Neuronal stem cell (in vitro differentiated cells): Measurements from ENCODE around the gene MAB21L3.

Experiments
- DNase-seq: peaks from one replicate; pipeline ENCODE4 v3.0.0-alpha.2; 2013; ENCODE audit warnings: low spot score
- H2AFZ ChIP-seq: one replicate; pipeline ENCODE4 v1.6.1; 2013; ENCODE audit warnings: mild to moderate bottlenecking, low read length, inconsistent platforms
- H2AK5ac ChIP-seq: 2 replicates; pipeline ENCODE4 v1.6.1; 2013; ENCODE audit warnings: low read depth, mild to moderate bottlenecking, inconsistent platforms, low read length, moderate library complexity, mixed read lengths
- H2BK120ac ChIP-seq: 2 replicates; pipeline ENCODE4 v1.6.1; 2013; ENCODE audit warnings: low read depth, mild to moderate bottlenecking, inconsistent platforms, low read length, moderate library complexity, mixed read lengths
- H2BK12ac ChIP-seq: one replicate; pipeline ENCODE4 v1.6.1; 2013; ENCODE audit warnings: low read length, inconsistent platforms
- H2BK15ac ChIP-seq: 2 replicates; pipeline ENCODE4 v1.6.1; 2013; ENCODE audit warnings: mild to moderate bottlenecking, low read length, inconsistent platforms, mixed read lengths
- H2BK5ac ChIP-seq: one replicate; pipeline ENCODE4 v1.6.1; 2013; ENCODE audit warnings: inconsistent platforms, mild to moderate bottlenecking, low read length, moderate library complexity
- H3K14ac ChIP-seq: one replicate; pipeline ENCODE4 v1.6.1; 2013; ENCODE audit warnings: low read length, inconsistent platforms
- H3K18ac ChIP-seq: 2 replicates; pipeline ENCODE4 v1.6.1; 2013; ENCODE audit warnings: low read length, inconsistent platforms
- H3K23ac ChIP-seq: 2 replicates; pipeline ENCODE4 v1.6.1; 2013; ENCODE audit warnings: low read depth, mild to moderate bottlenecking, mixed read lengths, low read length, inconsistent platforms; ENCODE audit not compliant: poor library complexity
- H3K27ac ChIP-seq: replicated peaks from 3 replicates; pipeline ENCODE4 v1.5.1; 2013; ENCODE audit warnings: low read length, inconsistent platforms
- H3K27me3 ChIP-seq, 3 experiments: 2 replicates each; pipeline ENCODE4 v1.6.1; 2013; ENCODE audit warnings: low read length in 3 of 3, mild to moderate bottlenecking in 2 of 3, inconsistent platforms in 1 of 3, low read depth in 1 of 3, mixed read lengths in 1 of 3, moderate library complexity in 1 of 3; ENCODE audit not compliant: control insufficient read depth in 3 of 3, insufficient read depth in 3 of 3
- H3K36me3 ChIP-seq, 2 donors: replicated peaks in 1 of 2; 2 replicates each; pipeline ENCODE4 v1.6.1; 2013; ENCODE audit warnings: low read length in 2 of 2; ENCODE audit not compliant: control insufficient read depth in 2 of 2, insufficient read depth in 2 of 2
- H3K4ac ChIP-seq: 2 replicates; pipeline ENCODE4 v1.6.1; 2013; ENCODE audit warnings: inconsistent platforms, mild to moderate bottlenecking, low read length, moderate library complexity
- H3K4me1 ChIP-seq, 2 donors: 1 replicate in 1 of 2; 2 replicates in 1 of 2; pipeline ENCODE4 v1.6.1; 2013; ENCODE audit warnings: low read length in 2 of 2, low read depth in 1 of 2; ENCODE audit not compliant: control insufficient read depth in 2 of 2, insufficient read depth in 1 of 2
- H3K4me2 ChIP-seq: one replicate; pipeline ENCODE4 v1.6.1; 2013; ENCODE audit warnings: mild to moderate bottlenecking, low read length, inconsistent platforms; ENCODE audit not compliant: insufficient read depth, poor library complexity, severe bottlenecking
- H3K4me3 ChIP-seq, 2 donors: 2 replicates each; pipeline ENCODE4 v1.5.1; 2013; ENCODE audit warnings: low read length in 2 of 2, mild to moderate bottlenecking in 2 of 2, inconsistent platforms in 1 of 2, moderate library complexity in 1 of 2
- H3K79me1 ChIP-seq: one replicate; pipeline ENCODE4 v1.6.1; 2013; ENCODE audit warnings: low read depth, mild to moderate bottlenecking, inconsistent platforms, low read length, moderate library complexity
- H3K9ac ChIP-seq: one replicate; pipeline ENCODE4 v1.6.1; 2013; ENCODE audit warnings: mild to moderate bottlenecking, low read depth, low read length, inconsistent platforms; ENCODE audit not compliant: poor library complexity
- H3K9me3 ChIP-seq, 2 donors: replicated peaks in 1 of 2; 2 replicates each; pipeline versions ENCODE3 to v1.6.1; 2013; ENCODE audit warnings: low read length in 2 of 2, mild to moderate bottlenecking in 2 of 2, inconsistent platforms in 1 of 2, low read depth in 1 of 2, mixed read lengths in 1 of 2, moderate library complexity in 1 of 2; ENCODE audit not compliant: control insufficient read depth in 2 of 2, insufficient read depth in 1 of 2
- H4K8ac ChIP-seq: one replicate; pipeline ENCODE4 v1.6.1; 2013; ENCODE audit warnings: low read depth, mild to moderate bottlenecking, inconsistent platforms, low read length, moderate library complexity
- H4K91ac ChIP-seq: one replicate; pipeline ENCODE4 v1.6.1; 2013; ENCODE audit warnings: low read length, low read depth, mild to moderate bottlenecking, inconsistent platforms; ENCODE audit not compliant: poor library complexity
- WGBS, 2 donors: extraction: QIAGEN DNeasy Blood & Tissue Kit; methylation state at CpG; one replicate each; pipeline ENCODE4 v1.1.7; 2013; ENCODE audit warnings: missing lambda C conversion rate in 2 of 2, mixed read lengths in 1 of 2; ENCODE audit not compliant: insufficient read length in 2 of 2, insufficient replicate concordance in 1 of 2; ENCODE audit errors: extremely low coverage in 2 of 2; 5-methylcytosine and 5-hydroxymethylcytosine counted together

Gene MAB21L3

DNA sequence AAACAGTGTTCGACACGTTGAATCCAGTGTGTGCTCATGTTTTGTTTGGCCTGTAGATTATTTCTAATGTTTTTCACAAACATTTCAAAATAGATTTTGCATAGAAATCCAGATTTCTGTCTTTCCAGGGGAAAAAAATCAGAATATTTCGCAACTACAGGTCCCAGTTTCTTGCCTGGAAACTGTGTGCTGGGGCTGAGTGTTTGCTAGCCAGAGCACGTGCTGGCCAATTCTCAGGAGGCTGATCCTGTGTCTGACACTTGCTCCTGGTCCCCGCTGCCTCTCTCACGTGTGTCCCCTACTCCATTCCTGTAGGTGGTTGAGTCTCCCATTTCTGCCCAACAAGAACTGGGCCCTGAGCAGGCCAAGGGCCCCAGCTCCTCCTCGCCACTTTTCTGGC is 2.4 kb downstream of the MAB21L3 start:
- Histone ChIP-seq H4K91ac (no peak overlapping the region), H4K8ac (no peak overlapping the region)
- WGBS, 2 donors: no CpG with 5 or more reads among the region's 7 CpGs

GRCh38 chr1:116115476-116116439 is 4.6 kb downstream of the MAB21L3 start:
- no peak overlapping the region for H3K18ac ChIP-seq
- no peak overlapping the region for H3K4me3 ChIP-seq
- H2BK15ac ChIP-seq: no peak overlapping the region
- H3K4me1 ChIP-seq: peaks cover 0 to 3% of the 10 kb centered on the region in 2 donors
- H3K4ac ChIP-seq: no peak overlapping the region
- H4K91ac ChIP-seq: no peak overlapping the region
- H3K27ac ChIP-seq: no peak overlapping the region
- no peak overlapping the region for H3K14ac ChIP-seq
- no peak overlapping the region for H3K4me2 ChIP-seq
- H2AFZ ChIP-seq: no peak overlapping the region
- H2AK5ac ChIP-seq: no peak overlapping the region
- H4K8ac ChIP-seq: no peak overlapping the region
- H2BK120ac ChIP-seq: no peak overlapping the region
- no peak overlapping the region for H2BK12ac ChIP-seq
- H3K9me3 ChIP-seq: no peaks in the 10 kb centered on the region
- no CpG with 5 or more reads among the region's 4 CpGs for WGBS, 2 donors
- no peak overlapping the region for H2BK5ac ChIP-seq
- H3K27me3 ChIP-seq: no peaks in the 10 kb centered on the region
- no peak for DNase-seq
- no peak overlapping the region for H3K9ac ChIP-seq
- H3K79me1 ChIP-seq: no peaks in the 10 kb centered on the region
- no peak overlapping the region for H3K23ac ChIP-seq
- H3K36me3 ChIP-seq: no peaks in the 10 kb centered on the region

More for the DNA sequence above, 2.4 kb downstream of the MAB21L3 start:
- no peak overlapping the region for H3K14ac ChIP-seq
- H3K23ac ChIP-seq: no peak overlapping the region
- H2BK12ac ChIP-seq: no peak overlapping the region
- no peak overlapping the region for H2BK120ac ChIP-seq
- H2AK5ac ChIP-seq: no peak overlapping the region
- no peak overlapping the region for H3K4ac ChIP-seq
- H3K27me3 ChIP-seq: peaks cover 0 to 3% (median 0%) of the 10 kb centered on the region in 3 experiments
- no peak overlapping the region for H2BK5ac ChIP-seq
- no peak overlapping the region for H3K4me2 ChIP-seq
- H3K9ac ChIP-seq: no peak overlapping the region
- no peak overlapping the region for H2BK15ac ChIP-seq
- no peaks in the 10 kb centered on the region for H3K36me3 ChIP-seq
- no peaks in the 10 kb centered on the region for H3K79me1 ChIP-seq
- H3K4me1 ChIP-seq: peaks cover 0 to 3% of the 10 kb centered on the region in 2 donors
- no peak for DNase-seq
- no peaks in the 10 kb centered on the region for H3K9me3 ChIP-seq
- no peak overlapping the region for H3K18ac ChIP-seq
- H3K27ac ChIP-seq: no peak overlapping the region
- H2AFZ ChIP-seq: no peak overlapping the region
- H3K4me3 ChIP-seq: no peak overlapping the region

DNA sequence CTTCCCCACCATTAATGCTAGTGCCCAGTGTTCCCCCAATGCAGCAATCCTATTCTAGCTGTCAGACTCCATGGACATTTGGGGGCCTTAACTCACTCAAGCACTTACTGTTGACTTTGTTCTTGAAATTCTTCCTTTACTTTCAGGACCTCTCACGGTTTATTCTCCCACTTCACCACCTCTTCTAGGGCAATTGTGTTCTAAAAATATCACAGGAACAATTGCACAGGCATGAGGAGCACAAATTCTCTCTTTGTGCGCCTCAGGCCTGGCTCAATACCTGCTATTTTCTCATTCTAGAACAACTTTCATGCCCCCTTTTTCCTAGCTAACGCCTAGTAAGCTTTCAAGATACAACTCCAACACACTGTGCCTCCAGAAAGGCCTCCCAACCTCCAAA is 7.3 kb downstream of the MAB21L3 start:
- no peak overlapping the region for H3K4me2 ChIP-seq
- no peaks in the 10 kb centered on the region for H3K9me3 ChIP-seq
- DNase-seq: no peak
- no peak overlapping the region for H2BK12ac ChIP-seq
- no CpG with 5 or more reads among the region's 3 CpGs for WGBS, 2 donors
- no peak overlapping the region for H3K23ac ChIP-seq
- H2AFZ ChIP-seq: no peak overlapping the region
- no peaks in the 10 kb centered on the region for H3K36me3 ChIP-seq
- H3K18ac ChIP-seq: no peak overlapping the region
- H3K27ac ChIP-seq: no peak overlapping the region
- H3K79me1 ChIP-seq: no peaks in the 10 kb centered on the region
- H3K4ac ChIP-seq: no peak overlapping the region
- no peak overlapping the region for H4K8ac ChIP-seq
- H3K4me1 ChIP-seq: no peaks in the 10 kb centered on the region
- H4K91ac ChIP-seq: no peak overlapping the region
- H2AK5ac ChIP-seq: no peak overlapping the region
- H3K14ac ChIP-seq: no peak overlapping the region
- no peak overlapping the region for H3K4me3 ChIP-seq
- no peak overlapping the region for H2BK120ac ChIP-seq
- no peak overlapping the region for H3K9ac ChIP-seq
- H2BK15ac ChIP-seq: no peak overlapping the region
- no peaks in the 10 kb centered on the region for H3K27me3 ChIP-seq
- H2BK5ac ChIP-seq: no peak overlapping the region

DNA sequence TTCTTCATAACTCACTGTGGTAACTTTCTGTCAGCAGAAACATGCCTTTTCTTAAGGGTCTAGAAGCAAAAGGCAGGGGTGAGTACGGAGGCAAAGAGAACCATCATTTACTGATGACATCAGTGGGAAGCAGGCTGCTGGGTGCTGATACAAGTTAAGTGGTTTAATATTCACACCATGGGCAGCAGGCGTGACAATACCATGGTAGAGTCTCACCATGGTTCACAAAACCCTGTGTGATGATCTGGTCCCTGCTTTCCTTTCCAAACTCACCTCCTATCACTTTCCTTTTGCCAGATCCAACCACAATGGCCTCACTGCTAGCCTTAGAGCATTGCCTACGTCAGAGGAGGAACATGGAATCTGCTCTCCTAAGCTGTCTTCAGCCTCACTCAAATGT is 8.7 kb downstream of the MAB21L3 start:
- H2AK5ac ChIP-seq: no peak overlapping the region
- no peak overlapping the region for H2BK12ac ChIP-seq
- H2BK5ac ChIP-seq: no peak overlapping the region
- H3K36me3 ChIP-seq: no peaks in the 10 kb centered on the region
- no peak overlapping the region for H4K91ac ChIP-seq
- no peak overlapping the region for H3K23ac ChIP-seq
- no peak overlapping the region for H2BK15ac ChIP-seq
- no peaks in the 10 kb centered on the region for H3K4me1 ChIP-seq
- no peak overlapping the region for H2BK120ac ChIP-seq
- no peaks in the 10 kb centered on the region for H3K9me3 ChIP-seq
- H3K9ac ChIP-seq: no peak overlapping the region
- no peak overlapping the region for H3K4me3 ChIP-seq
- H3K27me3 ChIP-seq: no peaks in the 10 kb centered on the region
- H3K18ac ChIP-seq: no peak overlapping the region
- H4K8ac ChIP-seq: no peak overlapping the region
- H2AFZ ChIP-seq: no peak overlapping the region
- H3K4me2 ChIP-seq: no peak overlapping the region
- DNase-seq: no peak
- H3K14ac ChIP-seq: no peak overlapping the region
- no peak overlapping the region for H3K27ac ChIP-seq
- no peaks in the 10 kb centered on the region for H3K79me1 ChIP-seq
- WGBS, 2 donors: no CpG with 5 or more reads among the region's 3 CpGs
- H3K4ac ChIP-seq: no peak overlapping the region
